ENCODE results near the gene GZF1.

GZF1 gene

DNA sequence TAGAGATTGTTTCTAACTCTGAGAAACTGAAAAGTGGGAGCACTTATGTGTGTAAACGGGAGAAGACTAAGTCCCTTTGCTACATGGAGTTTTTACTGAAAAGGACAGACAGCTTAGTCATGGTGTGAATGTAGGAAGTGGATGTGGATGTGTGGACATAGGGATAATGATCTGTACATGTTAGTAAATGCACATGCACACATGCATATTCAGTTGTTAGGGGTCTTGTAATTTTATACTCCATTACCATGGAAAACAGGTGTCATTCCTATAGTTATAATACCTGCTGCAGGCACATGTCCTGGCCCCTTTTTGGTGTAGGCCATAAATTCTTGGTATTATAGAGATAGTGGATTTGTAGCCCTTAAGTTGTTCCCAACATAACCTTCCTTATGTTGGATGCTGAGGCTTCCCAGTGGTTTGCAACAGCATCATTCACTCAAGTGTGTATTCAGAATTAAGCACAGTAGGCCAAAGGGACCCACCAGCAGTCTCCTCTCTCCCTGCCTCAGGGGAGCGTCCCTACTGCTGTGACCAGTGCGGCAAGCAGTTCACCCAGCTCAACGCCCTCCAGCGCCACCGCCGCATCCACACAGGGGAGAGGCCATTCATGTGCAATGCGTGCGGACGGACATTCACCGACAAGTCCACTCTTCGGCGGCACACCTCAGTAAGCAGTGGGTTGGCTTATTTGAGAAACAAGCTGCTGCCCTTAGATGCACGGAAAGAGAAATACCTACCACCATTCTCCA, 7.3 kb downstream of the GZF1 start:
- no peak for DNase-seq (ENCODE audit: low spot score)

DNA sequence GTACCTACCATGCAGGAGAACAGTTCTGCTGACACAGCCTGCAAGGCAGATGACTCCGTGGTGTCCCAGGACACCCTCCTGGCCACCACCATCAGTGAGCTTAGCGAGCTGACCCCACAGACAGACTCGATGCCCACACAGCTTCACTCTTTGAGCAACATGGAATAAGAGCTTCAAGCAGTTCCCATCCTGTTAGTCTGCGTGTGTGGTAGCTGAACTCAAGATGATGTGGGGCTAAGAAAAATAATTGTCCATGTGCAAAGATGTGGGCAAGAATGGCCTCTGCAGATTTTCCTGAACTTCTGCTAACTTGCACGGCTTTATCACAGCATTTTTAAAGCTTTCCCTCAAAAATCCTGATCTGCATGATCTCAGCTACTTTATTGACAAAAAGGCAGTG, 8.3 kb downstream of the GZF1 start:
- no peak for DNase-seq (ENCODE audit: low spot score)

DNA sequence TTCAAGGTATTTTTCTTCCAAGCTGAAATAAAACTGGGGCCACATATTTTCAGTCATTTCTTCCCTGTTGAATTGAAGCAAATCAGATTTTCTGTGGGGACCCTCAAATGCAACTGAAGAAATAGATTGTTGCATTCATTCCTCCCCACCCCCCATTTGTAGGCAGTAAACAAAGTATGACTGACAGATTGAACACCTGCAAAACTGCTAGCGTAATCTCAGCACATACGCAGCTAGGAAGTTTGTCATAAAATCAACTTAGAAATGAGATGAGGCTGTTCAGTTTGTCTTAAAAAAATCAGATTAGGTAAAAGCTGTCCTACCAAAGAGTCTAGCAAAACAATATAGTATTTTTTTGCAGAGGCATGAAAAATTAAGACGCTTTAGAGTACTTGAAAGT, 8.9 kb downstream of the GZF1 start:
- DNase-seq (ENCODE audit: low spot score), result no peak

DNA sequence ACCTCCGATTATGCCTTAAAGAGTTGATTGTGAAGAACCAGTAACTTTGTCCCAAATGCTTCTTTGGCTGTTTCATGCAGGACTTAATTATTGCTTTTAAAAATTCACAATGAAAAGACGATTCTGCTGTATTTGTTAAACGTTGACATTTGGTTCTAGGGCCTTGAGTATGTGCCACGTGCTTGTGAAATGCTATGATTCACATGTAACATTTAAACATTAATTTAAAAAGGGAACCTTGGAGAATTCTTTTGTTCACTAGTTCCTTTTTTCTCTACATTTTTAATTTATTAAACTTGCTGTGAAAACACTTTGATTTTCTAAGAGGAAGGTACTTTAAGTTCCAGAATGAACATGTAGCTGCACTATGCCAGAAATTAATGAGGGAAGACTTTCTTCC, 9.5 kb downstream of the GZF1 start:
- no peak for DNase-seq (ENCODE audit: low spot score)

DNA sequence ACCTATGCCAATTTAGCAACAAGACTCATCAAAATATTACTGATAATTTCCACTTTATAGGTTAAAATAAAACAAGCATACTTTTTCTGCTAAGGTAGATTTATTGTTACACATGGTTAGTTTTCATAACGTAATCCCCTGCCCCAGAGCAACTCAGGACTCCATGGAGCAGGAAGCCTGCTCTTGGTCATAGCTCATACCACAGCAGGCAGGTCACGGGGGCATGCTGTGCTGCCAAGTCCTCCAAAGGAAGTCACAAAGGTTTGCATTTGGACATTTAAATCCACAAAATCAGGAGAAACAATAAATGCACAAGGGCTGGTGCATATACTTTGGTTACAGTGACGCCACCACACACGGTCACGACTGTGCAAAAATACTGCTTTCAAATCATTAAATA, 12.5 kb downstream of the GZF1 start:
- DNase-seq (ENCODE audit: low spot score), result no peak

DNA sequence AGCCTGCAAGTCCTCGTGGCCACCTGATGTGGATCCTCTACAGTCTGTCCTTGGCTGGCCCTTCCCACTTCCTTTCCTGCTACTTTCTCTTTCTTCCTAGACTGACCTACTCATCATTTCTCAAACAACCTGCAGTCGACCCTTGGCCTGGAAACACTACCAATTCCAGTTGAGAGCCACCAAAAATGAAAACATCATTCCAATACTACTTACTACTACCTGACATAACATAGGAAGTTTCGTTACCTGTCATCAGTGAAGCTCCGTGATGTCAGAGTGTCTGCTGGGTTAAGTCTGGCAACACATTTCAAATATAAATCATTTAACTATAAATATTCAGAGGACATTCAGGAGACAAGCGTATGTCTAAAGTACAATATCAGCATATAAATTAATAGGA, 13.8 kb downstream of the GZF1 start:
- no peak for DNase-seq (ENCODE audit: low spot score)

DNA sequence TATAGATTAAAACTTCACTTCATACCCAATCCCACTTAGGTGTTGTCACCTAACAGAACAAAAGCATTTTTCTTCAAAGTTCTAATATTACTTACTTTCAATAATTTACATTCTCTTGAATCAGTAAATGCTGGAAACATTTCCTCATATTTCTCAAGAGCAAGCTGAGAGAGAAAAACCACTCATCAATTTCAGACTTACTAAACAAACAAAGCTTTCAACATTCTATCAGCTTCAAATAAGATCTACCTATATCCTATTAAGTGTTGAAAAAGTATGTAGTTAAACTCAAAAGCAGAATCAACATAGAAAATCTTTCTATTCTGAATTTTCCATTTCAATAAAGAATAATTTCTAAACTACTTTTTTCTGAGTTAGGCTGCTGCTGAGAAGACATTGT, 17.8 kb downstream of the GZF1 start:
- no peak for DNase-seq (ENCODE audit: low spot score)

DNA sequence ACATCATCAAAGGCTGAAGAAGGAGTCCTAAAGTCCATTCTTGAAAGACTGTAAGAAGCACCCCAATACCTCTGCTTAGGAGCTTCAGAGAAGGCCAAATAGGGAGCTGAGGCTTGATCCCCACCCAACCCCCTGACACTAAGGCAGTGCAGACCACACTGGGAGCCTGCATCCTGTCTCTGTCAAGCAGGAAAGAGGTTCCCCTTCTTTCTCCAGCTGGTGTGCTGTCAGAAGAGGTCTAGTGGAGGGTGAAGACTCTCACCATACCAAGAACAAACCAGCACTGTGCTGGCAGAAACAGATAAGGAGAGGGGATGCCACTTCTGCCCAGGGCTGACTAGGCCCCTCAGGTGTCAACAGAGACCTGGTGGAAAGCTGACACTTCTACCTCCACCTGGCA, 19.9 kb downstream of the GZF1 start:
- no peak for DNase-seq (ENCODE audit: low spot score)

DNA sequence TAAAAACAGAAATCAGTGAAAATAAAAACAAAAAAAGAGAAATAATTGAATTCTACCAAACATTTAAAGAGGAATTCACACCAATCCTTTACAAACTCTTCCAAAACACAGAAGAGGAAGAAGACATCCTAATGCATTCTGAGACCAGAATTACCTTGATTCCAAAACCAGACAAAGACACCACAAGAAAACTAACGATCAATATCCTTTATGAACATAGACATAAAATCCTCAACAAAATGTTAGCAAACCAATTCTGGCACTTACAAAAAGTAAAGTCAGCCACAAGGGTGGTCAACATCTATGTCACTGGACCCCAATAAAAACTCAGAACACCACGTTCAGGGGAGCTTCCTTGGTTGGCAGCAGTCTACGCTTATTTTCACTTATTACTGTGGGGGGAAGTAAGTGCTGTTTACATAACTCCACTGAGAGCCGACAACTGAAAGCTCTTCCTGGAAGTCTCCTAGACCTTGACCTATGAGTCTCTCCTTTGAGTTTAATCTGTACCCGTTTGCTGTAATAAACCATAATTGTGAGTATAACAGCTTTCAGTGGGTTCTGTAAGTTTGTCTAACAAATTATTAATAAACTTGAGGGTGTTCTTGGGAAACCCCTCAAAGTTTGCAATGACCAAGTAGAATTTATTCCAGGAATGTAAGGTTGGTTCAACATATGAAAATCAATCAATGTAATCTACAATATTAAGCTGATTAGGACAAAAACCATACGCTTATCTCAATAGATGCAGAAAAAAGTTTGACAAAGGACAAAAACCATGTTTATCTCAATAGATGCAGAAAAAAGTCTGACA, 24.5 kb downstream of the GZF1 start:
- DNase-seq (ENCODE audit: low spot score), result no peak

DNA sequence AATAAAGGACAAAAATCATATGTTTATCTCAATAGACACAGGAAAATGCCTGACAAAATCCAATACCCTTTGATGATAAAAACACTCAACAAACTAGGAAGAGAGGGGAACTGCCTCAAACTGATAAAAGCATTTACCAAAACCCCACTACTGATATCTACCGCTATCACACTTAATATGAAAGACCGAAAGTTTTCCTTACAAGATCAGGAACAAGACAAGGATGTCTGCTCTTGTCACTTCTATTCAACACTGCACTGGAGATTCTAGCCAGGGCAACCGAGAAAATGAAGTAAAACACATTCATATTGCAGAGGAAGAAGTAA, 25.1 kb downstream of the GZF1 start:
- no peak for DNase-seq (ENCODE audit: low spot score)

DNA sequence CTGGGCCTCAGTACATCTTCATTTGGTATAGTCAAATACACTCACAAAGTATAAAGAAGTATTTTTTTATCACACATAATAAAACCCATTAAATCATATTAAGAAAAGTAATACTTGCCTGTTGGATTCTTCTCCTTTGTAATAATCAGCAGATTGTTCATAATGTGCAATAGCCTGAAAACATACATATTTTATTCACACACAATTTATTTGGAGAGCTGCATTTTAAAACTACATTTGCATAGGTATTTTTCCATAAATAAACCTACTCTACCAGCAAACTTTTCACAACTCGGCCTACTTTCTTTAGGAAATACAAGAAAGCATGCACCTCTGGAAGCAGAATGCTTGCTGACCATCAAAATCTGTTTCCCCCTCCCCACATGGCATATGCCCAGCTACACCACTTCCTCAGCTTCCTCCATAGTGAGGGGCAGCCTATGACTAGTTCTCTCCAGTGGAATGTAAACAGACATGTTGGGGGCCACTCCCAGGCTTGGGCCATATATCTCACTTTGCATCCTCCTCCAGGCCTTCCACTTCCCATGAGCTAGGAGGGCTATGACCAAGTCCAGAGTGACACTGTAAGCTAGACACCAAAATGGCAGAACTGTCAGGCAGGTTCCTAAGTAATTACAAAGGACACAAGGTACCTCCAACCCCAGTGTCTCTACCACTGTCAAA, 28.3 kb downstream of the GZF1 start:
- DNase-seq (ENCODE audit: low spot score), result no peak

DNA sequence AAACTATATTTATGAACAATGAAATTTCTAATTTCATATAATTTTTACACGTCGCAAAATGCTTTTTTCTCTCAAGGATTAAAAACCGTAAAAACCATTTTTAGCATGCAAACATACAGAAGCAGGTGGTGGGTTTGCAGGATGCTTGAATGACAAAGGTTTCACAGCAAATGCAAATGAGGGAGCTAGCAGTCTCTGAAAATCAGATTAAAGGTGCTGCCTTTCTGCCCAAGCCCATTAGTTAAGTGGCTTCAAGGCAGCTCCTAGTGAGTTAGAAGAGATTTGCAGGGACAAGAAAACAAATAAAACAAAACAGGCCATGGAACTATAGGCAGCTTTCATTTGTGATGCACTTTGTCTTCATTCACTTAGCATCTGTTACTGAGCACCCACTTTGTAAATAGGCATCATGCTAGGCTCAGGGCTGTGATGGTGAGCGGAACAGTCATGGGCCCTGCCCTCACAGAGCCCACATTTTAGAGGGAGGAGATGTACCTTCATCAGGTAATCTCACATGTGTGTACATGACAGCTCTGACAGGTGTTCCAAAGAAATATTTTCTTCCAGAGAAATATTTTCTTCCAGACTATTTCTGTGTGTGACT, 29.8 kb downstream of the GZF1 start:
- DNase-seq (ENCODE audit: low spot score), result no peak

DNA sequence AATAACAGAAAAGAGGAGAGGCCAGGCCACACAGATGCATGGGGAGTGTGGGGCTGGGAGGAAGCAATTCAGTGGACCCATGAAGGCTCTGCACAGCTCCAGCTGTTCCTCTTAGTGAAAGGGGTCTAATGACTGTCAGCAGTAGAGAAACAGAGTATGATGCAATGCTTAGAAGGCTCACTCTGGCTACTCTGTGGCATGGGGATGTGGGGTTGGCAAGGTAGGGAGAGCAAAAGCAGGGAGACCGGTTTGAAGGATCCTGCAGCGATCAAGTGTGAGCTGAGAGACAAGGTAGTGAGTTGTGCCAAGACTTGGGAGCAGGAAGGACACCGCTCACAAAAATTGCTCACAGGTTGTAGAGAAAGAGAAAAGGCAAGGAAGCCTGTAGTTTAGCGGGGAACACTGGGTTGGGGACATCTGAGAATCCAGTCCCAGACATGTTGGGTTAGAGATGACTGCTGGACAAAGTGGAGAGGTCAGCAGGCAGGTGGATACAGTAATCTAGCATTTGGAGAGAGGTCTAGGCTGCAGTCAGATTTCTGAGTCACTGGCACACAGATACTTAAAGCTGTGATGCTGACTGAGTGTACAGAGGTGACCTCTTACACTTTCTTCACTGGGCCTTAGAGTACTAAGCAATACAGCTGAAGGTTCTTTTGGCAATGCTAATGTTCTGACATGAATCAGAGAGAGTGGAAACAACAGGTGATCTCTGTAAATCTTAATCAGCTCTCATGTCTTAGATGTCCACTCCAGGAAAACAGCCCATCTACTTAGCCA, 32.2 kb downstream of the GZF1 start:
- no peak for DNase-seq (ENCODE audit: low spot score)

DNA sequence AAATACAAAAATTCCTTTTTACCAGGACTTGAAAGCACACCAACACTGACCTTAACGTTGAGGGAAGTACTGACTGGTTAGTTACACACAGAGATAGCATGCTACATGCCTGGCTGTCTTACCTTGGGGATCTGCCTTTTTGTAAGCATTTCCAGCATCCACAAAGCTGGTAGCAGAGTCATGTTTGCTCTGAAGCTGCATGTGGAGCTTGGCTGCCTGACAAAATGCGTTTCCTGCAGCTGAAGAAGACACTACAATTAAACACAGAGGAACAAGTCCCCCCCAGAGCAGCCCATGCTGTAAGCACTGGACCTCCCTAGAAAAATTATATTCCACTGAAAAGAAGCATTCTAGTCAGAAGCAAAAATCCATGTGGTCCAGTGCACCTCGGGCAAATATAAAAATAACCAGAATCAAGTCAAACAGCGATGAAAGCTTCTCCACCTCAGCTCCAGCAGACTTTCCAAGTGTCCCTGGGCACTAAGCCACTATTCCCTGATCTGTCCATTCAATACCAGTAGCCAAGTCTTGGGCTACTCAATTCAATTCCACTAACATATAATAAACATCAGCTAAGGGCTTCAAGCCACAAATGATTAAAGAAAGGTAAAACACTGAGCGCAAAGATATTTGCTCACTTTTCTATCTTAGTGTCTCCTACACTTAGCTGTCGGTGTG, 35.1 kb downstream of the GZF1 start:
- no peak for DNase-seq (ENCODE audit: low spot score)

DNA sequence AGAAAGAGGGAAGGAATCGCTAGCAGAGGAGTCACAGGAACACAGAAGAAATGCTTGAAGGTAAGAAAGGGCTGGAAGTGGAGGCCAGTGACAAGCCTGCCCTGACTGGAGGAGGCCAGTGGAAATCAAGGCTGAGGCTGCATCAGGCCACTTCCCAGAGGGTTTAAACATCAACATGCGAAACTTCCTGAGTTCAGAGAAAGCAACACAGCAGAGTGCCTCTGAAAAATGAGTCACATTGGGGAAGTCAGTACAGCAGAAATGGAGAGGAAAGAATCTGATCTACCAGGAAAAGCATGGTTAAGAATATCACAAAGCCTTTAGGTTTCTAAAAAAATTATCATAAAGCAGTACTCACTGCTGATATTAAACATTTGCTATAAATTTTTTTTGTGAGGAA, 36.0 kb downstream of the GZF1 start:
- peak; percentile 65 for DNase-seq (ENCODE audit: low spot score)

DNA sequence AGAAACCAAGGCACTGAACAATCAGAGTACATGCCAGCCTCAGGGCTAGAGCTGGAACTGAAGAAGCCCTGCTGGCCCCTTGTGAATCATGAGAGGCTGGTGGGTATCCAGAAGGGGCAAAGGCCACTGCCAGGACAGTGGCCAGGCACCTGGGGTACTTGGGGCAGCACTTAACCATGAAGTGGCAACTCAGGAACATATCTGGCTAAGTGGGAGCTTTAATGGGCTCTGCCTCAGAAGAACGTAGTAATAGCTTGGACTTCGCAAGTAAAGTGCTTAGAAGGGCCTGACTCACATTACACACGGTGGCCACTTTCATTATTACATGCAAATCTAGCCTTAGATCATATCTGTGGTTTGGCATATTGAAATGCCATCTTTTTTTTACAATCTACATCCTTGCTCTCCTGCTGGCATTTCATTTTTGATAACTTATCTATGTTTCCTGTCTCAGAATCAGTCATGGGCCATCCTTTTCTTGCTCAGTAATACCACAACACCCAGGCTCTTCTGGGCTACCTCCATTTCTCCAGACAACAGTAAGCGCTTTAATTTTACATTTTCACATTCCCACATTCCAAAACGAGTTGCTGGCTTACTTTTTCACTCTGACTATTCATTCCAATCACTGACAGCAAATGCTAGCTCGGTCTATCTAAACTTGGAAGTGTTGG, 37.7 kb downstream of the GZF1 start:
- peak; percentile 10 for DNase-seq (ENCODE audit: low spot score)

DNA sequence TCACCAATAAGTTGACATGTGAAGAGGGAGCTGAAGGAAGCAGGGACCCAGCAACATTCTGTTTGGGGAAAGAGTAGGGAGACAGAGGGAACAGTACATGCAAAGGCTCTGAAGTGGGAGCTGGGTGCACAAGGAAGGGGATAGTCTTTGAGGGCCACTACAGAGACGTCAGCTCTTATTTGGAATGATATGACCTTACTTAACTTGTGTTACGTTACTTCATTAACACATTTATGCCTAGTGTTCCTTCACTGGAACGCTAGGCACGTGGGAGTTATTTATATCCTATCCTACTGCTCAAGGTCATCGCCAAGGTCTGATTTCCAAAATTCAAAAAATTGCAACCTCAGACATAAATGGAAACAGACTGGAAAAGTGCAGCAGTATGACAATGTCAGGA, 39.1 kb downstream of the GZF1 start:
- no peak for DNase-seq (ENCODE audit: low spot score)

DNA sequence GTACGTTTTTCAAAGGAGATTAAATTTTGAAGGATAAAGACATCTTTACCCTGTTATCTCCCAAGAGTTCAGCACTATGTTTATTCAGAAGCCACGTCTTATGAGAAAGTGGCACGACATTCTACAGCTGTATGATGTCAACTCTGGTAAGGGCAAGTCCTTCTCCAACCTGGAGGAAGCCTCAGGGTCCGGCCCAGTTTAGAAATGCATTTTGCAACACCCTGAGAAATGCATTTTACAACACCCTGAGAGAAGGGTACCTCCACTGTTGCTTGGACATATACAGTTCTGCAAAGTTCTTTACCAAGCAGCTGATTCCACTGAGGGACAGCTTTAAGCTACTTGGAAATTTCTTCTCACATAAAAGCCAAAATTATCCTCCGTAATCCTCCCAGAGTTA, 41.8 kb downstream of the GZF1 start:
- DNase-seq (ENCODE audit: low spot score), result no peak

DNA sequence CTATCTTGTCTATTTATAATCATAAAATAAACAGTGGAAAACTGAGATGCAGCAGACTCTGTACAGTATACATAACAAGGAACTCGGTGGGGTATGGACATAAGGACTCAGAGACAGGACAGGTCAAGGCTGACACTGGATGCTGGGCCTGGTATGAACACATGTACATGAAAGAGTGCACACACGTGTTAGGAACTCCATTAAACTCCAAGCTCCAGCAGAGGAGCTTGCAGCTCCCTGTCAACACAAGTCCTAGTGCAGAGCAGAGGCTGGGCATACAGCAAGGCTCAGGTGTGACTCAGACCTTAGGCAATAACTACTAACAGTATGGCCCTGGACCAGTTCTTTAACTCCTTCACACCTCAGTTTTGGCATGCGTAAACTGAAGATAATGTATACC, 42.2 kb downstream of the GZF1 start:
- no peak for DNase-seq (ENCODE audit: low spot score)

DNA sequence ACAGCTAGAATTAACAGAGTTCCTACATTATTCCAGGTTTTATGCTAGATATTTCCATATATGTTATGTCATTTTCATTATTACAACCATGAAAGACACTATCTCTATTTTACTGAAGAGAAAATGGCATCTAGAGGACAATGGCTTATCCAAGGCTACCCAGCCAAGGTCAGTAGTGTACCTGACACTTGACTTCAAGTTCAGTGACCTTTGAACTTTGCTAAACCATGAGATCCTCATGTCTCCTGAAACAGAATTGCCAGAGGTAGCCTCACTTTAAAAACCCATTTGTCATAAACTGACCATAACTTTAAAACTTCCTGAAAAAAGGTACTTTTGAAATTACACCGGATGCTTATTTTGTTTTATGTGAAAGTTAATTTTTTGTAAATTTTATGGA, 44.9 kb downstream of the GZF1 start:
- DNase-seq (ENCODE audit: low spot score), result no peak

All from kidney capillary endothelial cell (primary cell).